ENCODE results near the gene UGT1A9.
"Not testable (repeated sequence)": the region's sequence is repeated elsewhere in the genome, so short reads cannot be mapped to it uniquely, and the experiment has no call there.

The UGT1A9 gene

DNA sequence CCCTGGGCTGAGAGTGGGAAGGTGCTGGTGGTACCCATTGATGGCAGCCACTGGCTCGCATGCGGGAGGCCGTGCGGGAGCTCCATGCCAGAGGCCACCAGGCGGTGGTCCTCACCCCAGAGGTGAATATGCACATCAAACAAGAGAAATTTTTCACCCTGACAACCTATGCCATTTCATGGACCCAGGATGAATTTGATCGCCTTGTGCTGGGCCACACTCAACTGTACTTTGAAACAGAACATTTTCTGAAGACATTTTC lies 75.5 kb downstream of the UGT1A9 start:
- no peak for TF ChIP-seq Cebpa-rat (IDR thresholded peaks at IDR 0.05)
- H3K27me3 ChIP-seq: no peaks in the 10 kb centered on the region
- no peak overlapping the region for H3K27ac ChIP-seq
- no peak overlapping the region for H3K4me3 ChIP-seq
- peaks cover 20 to 36% (median 29%) of the 10 kb centered on the region in 11 experiments for H3K9me3 ChIP-seq (replicated peaks in 1 of 11)
- no peak overlapping the region for H3K4me2 ChIP-seq
- no peaks in the 10 kb centered on the region for H3K4me1 ChIP-seq
- H3K36me3 ChIP-seq: 0 out of 22 replicates have a peak, but pooled peaks cover 0 to 4% (median 0%) of the 10 kb centered on the region in 11 experiments
- H3K9ac ChIP-seq: no peak overlapping the region
- no peaks in the 10 kb centered on the region for H4K20me1 ChIP-seq

GRCh38 chr2:233750689-233751088 lies 79.0 kb downstream of the UGT1A9 start:
- not testable (repeated sequence) for H3K36me3 ChIP-seq, H3K4me1 ChIP-seq, H3K4me3 ChIP-seq, H3K27ac ChIP-seq, H4K20me1 ChIP-seq, H3K27me3 ChIP-seq, H3K4me2 ChIP-seq, H3K9ac ChIP-seq
- H3K9me3 ChIP-seq (replicated peaks in 1 of 11): peaks cover 33 to 51% (median 46%) of the 10 kb centered on the region in 11 experiments

GRCh38 chr2:233751212-233752009 lies 79.7 kb downstream of the UGT1A9 start:
- not testable (repeated sequence) for H3K4me2 ChIP-seq, H3K4me1 ChIP-seq, H3K36me3 ChIP-seq, H3K4me3 ChIP-seq, H3K27me3 ChIP-seq, H3K27ac ChIP-seq, H3K9ac ChIP-seq, H4K20me1 ChIP-seq
- peaks cover 33 to 51% (median 46%) of the 10 kb centered on the region in 11 experiments for H3K9me3 ChIP-seq (replicated peaks in 1 of 11)

GRCh38 chr2:233754872-233755611 lies 83.3 kb downstream of the UGT1A9 start:
- Histone ChIP-seq H3K4me3 (no peak overlapping the region), H3K4me2 (no peak overlapping the region), H3K4me1 (no peaks in the 10 kb centered on the region), H3K9me3 (replicated peaks in 1 of 11) (peaks cover 32 to 47% (median 42%) of the 10 kb centered on the region in 11 experiments), H3K36me3 (0 out of 22 replicates have a peak, but pooled peaks cover 0 to 4% (median 0%) of the 10 kb centered on the region in 11 experiments), H3K27ac (no peak overlapping the region), H4K20me1 (no peaks in the 10 kb centered on the region), H3K9ac (no peak overlapping the region), H3K27me3 (no peaks in the 10 kb centered on the region)
- TF ChIP-seq Cebpa-rat (IDR thresholded peaks at IDR 0.05): no peak

GRCh38 chr2:233756429-233757081 lies 84.9 kb downstream of the UGT1A9 start:
- Histone ChIP-seq H3K4me3 (no peak overlapping the region), H3K36me3 (no peaks in the 10 kb centered on the region), H4K20me1 (no peaks in the 10 kb centered on the region), H3K4me1 (no peaks in the 10 kb centered on the region), H3K4me2 (no peak overlapping the region), H3K27me3 (no peaks in the 10 kb centered on the region), H3K9me3 (replicated peaks in 1 of 11) (peaks cover 17 to 32% (median 27%) of the 10 kb centered on the region in 11 experiments), H3K27ac (no peak overlapping the region), H3K9ac (no peak overlapping the region)
- no peak for TF ChIP-seq Cebpa-rat (IDR thresholded peaks at IDR 0.05)

- H3K36me3 ChIP-seq: no peaks in the 10 kb centered on the region
- no peak overlapping the region for H3K27ac ChIP-seq
- H3K9ac ChIP-seq: no peak overlapping the region
- no peak overlapping the region for H3K4me3 ChIP-seq
- no peak overlapping the region for H3K4me2 ChIP-seq
- no peaks in the 10 kb centered on the region for H4K20me1 ChIP-seq
- no peaks in the 10 kb centered on the region for H3K27me3 ChIP-seq
- H3K9me3 ChIP-seq (replicated peaks in 1 of 11): peaks cover 6 to 16% (median 12%) of the 10 kb centered on the region in 11 experiments; a peak in 18 of 22 replicates
- no peaks in the 10 kb centered on the region for H3K4me1 ChIP-seq
- no peak for TF ChIP-seq Cebpa-rat (IDR thresholded peaks at IDR 0.05)
These were observed 86.4 kb downstream of the UGT1A9 start for GRCh38 chr2:233758141-233758540.

DNA sequence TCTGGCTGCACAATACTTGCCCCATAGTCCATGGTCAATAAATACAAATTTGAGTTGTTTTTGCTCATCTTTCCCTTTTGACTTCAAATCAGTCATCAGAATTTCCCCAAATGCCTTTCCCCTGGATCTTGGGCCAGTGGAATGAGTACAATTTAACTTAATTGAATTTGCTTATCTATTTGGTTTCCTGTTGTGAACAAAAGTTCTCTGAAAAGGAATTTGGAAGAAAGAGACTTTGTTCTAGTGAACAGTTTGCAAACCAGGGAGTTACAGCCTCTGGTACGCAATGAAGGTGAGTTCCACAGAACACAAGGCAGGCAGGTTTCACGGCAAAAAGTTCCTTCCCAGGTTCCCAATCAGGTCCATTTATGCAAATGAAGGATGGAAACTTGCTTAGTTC lies 87.2 kb downstream of the UGT1A9 start:
- no peak overlapping the region for H3K4me2 ChIP-seq
- H3K27ac ChIP-seq: no peak overlapping the region
- no peak overlapping the region for H3K9ac ChIP-seq
- no peak for TF ChIP-seq Cebpa-rat (IDR thresholded peaks at IDR 0.05)
- H3K4me3 ChIP-seq: no peak overlapping the region
- H3K27me3 ChIP-seq: no peaks in the 10 kb centered on the region
- H3K9me3 ChIP-seq (replicated peaks in 1 of 11): peaks cover 5 to 12% (median 7%) of the 10 kb centered on the region in 11 experiments; a peak in 17 of 22 replicates
- H3K36me3 ChIP-seq: no peaks in the 10 kb centered on the region
- no peaks in the 10 kb centered on the region for H4K20me1 ChIP-seq
- H3K4me1 ChIP-seq: peaks cover 0 to 6% (median 0%) of the 10 kb centered on the region in 10 experiments; a peak in 7 of 20 replicates

- peaks cover 0 to 8% (median 3%) of the 10 kb centered on the region in 11 experiments; a peak in 15 of 22 replicates for H3K9me3 ChIP-seq (replicated peaks in 1 of 11)
- no peak for TF ChIP-seq Cebpa-rat (IDR thresholded peaks at IDR 0.05)
- no peaks in the 10 kb centered on the region for H4K20me1 ChIP-seq
- H3K4me3 ChIP-seq: no peak within 1 kb of the TSS
- no peak within 1 kb of the TSS for H3K4me2 ChIP-seq
- peaks cover 0 to 18% (median 0%) of the 10 kb centered on the region in 10 experiments; a peak in 8 of 20 replicates for H3K4me1 ChIP-seq
- no peak within 1 kb of the TSS for H3K9ac ChIP-seq
- H3K27ac ChIP-seq: no peak within 1 kb of the TSS
- no peaks in the 10 kb centered on the region for H3K36me3 ChIP-seq
- H3K27me3 ChIP-seq: no peaks in the 10 kb centered on the region
These were observed 88.3 kb downstream of the UGT1A9 start, which contains the start of gene UGT1A1 for GRCh38 chr2:233760043-233760442. Gene UGT1A1, plus strand, starts transcription at chr2:233760270. Its CDS starts 18 bp downstream, at chr2:233760288.

DNA sequence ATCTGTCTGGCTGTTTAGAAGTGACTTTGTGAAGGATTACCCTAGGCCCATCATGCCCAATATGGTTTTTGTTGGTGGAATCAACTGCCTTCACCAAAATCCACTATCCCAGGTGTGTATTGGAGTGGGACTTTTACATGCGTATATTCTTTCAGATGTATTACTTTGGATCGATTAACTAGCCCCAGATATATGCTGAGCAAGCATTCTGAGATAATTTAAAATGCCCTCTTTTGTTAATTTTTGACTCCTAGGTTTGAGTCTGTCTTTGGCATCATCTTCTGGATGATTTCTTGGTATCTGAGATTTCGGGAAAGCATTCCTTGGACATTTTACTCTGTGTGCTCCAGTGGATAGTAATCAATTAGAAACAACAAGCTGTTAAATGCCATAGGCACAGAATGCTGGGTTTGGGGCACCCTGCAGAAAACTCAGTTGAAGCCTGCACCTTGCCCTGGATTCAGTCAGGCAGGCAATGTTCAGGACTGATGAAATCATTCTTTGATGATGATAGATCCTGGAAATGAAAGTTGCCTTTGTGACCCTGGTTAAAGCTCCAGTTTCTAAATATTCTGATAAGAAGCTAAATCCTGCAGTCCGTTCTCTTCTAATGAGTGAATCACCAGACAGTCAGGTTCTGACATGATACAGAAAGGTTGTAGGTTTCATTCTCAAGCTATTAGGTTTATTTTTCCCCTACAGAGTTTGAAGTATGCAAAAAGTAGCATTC lies 89.5 kb downstream of the UGT1A9 start:
- peaks cover 0 to 7% (median 0%) of the 10 kb centered on the region in 11 experiments; a peak in 4 of 22 replicates for H3K9me3 ChIP-seq (replicated peaks in 1 of 11)
- no peaks in the 10 kb centered on the region for H3K27me3 ChIP-seq
- H3K4me1 ChIP-seq: peaks cover 0 to 19% (median 0%) of the 10 kb centered on the region in 10 experiments; a peak in 8 of 20 replicates
- H3K9ac ChIP-seq: no peak overlapping the region
- H4K20me1 ChIP-seq: no peaks in the 10 kb centered on the region
- H3K4me2 ChIP-seq: no peak overlapping the region
- no peak overlapping the region for H3K27ac ChIP-seq
- H3K36me3 ChIP-seq: no peaks in the 10 kb centered on the region
- TF ChIP-seq Cebpa-rat (IDR thresholded peaks at IDR 0.05): no peak
- no peak overlapping the region for H3K4me3 ChIP-seq

All from BLaER1 treated with 17β-estradiol and CSF1 and Interleukin-3, amounts not matched to agents 10 nM and 100 nM (cell line).